Trophoblast cell (in vitro differentiated cells and primary cell): ENCODE results near the gene SYNJ2.
"Not testable (repeated sequence)": the region's sequence is repeated elsewhere in the genome, so short reads cannot be mapped to it uniquely, and the experiment has no call there.

ENCODE experiments used
- DNase-seq, 2 donors: peaks; one replicate each; pipeline ENCODE4 v3.0.0-alpha.2; 2016
- H2AFZ ChIP-seq: 2 replicates; pipeline ENCODE4 v1.6.1; 2013; ENCODE audit warnings: low read length, moderate library complexity, mild to moderate bottlenecking; ENCODE audit not compliant: insufficient read depth, poor library complexity
- H2AK5ac ChIP-seq: 2 replicates; pipeline ENCODE4 v1.6.1; 2013; ENCODE audit warnings: mild to moderate bottlenecking, low read length
- H2BK120ac ChIP-seq: 2 replicates; pipeline ENCODE4 v1.6.1; 2013; ENCODE audit warnings: low read length, mild to moderate bottlenecking, moderate library complexity; ENCODE audit not compliant: insufficient read depth, poor library complexity
- H2BK12ac ChIP-seq: 2 replicates; pipeline ENCODE4 v1.6.1; 2013; ENCODE audit warnings: mild to moderate bottlenecking, low read length, moderate library complexity
- H2BK5ac ChIP-seq: 2 replicates; pipeline ENCODE4 v1.6.1; 2013; ENCODE audit warnings: low read length, low read depth, moderate library complexity, mild to moderate bottlenecking; ENCODE audit not compliant: poor library complexity
- H3K14ac ChIP-seq: 2 replicates; pipeline ENCODE4 v1.6.1; 2013; ENCODE audit warnings: mild to moderate bottlenecking, low read length
- H3K18ac ChIP-seq: 2 replicates; pipeline ENCODE4 v1.6.1; 2013; ENCODE audit warnings: mild to moderate bottlenecking, low read length
- H3K23ac ChIP-seq: 2 replicates; pipeline ENCODE4 v1.6.1; 2013; ENCODE audit warnings: low read length
- H3K27ac ChIP-seq: 2 replicates; pipeline ENCODE4 v1.5.1; 2013; ENCODE audit warnings: low read depth, mild to moderate bottlenecking, inconsistent platforms, low read length, moderate library complexity
- H3K27me3 ChIP-seq: 2 replicates; pipeline ENCODE4 v1.6.1; 2013; ENCODE audit warnings: inconsistent platforms, mild to moderate bottlenecking, low read length, moderate library complexity; ENCODE audit not compliant: insufficient read depth
- H3K36me3 ChIP-seq, 2 experiments: 1 replicate in 1 of 2; 2 replicates in 1 of 2; pipeline ENCODE4 v1.6.1; 2013; ENCODE audit warnings: low read length in 2 of 2, mild to moderate bottlenecking in 2 of 2, moderate library complexity in 1 of 2; ENCODE audit not compliant: insufficient read depth in 2 of 2, control insufficient read depth in 1 of 2
- H3K4ac ChIP-seq: 2 replicates; pipeline ENCODE4 v1.6.1; 2013; ENCODE audit warnings: low read depth, mild to moderate bottlenecking, low read length, moderate library complexity
- H3K4me1 ChIP-seq, 2 experiments: 1 replicate in 1 of 2; 2 replicates in 1 of 2; pipeline ENCODE4 v1.6.1; 2013; ENCODE audit warnings: low read length in 2 of 2, mild to moderate bottlenecking in 2 of 2, moderate library complexity in 1 of 2; ENCODE audit not compliant: insufficient read depth in 2 of 2, control insufficient read depth in 1 of 2
- H3K4me2 ChIP-seq: 2 replicates; pipeline ENCODE4 v1.6.1; 2013; ENCODE audit warnings: inconsistent platforms, mild to moderate bottlenecking, low read length, moderate library complexity
- H3K4me3 ChIP-seq: 2 replicates; pipeline ENCODE4 v1.5.1; 2013; ENCODE audit warnings: mild to moderate bottlenecking, low read depth, low read length, inconsistent platforms
- H3K79me1 ChIP-seq: one replicate; pipeline ENCODE4 v1.6.1; 2013; ENCODE audit warnings: low read length
- H3K79me2 ChIP-seq: 2 replicates; pipeline ENCODE4 v1.6.1; 2013; ENCODE audit warnings: low read length, mild to moderate bottlenecking; ENCODE audit not compliant: control insufficient read depth, insufficient read depth, poor library complexity
- H3K9ac ChIP-seq: 2 replicates; pipeline ENCODE4 v1.6.1; 2013; ENCODE audit warnings: mild to moderate bottlenecking, low read length
- H3K9me3 ChIP-seq: 2 replicates; pipeline ENCODE4 v1.6.1; 2013; ENCODE audit warnings: low read depth, mild to moderate bottlenecking, control low read depth, inconsistent platforms, low read length; ENCODE audit not compliant: insufficient read depth
- H4K12ac ChIP-seq: 2 replicates; pipeline ENCODE4 v1.6.1; 2013; ENCODE audit warnings: low read depth, mild to moderate bottlenecking, low read length, moderate library complexity
- H4K8ac ChIP-seq: 2 replicates; pipeline ENCODE4 v1.6.1; 2013; ENCODE audit warnings: low read depth, mild to moderate bottlenecking, low read length, moderate library complexity
- H4K91ac ChIP-seq: one replicate; pipeline ENCODE4 v1.6.1; 2013; ENCODE audit warnings: low read depth, mild to moderate bottlenecking, low read length, moderate library complexity
- WGBS: extraction: QIAGEN DNeasy Blood & Tissue Kit; methylation state at CpG from one replicate; pipeline ENCODE4 v1.1.7; 2013; ENCODE audit warnings: missing lambda C conversion rate; ENCODE audit not compliant: insufficient read length, insufficient coverage; ENCODE audit errors: extremely low coverage; 5-methylcytosine and 5-hydroxymethylcytosine counted together

The SYNJ2 gene

DNA sequence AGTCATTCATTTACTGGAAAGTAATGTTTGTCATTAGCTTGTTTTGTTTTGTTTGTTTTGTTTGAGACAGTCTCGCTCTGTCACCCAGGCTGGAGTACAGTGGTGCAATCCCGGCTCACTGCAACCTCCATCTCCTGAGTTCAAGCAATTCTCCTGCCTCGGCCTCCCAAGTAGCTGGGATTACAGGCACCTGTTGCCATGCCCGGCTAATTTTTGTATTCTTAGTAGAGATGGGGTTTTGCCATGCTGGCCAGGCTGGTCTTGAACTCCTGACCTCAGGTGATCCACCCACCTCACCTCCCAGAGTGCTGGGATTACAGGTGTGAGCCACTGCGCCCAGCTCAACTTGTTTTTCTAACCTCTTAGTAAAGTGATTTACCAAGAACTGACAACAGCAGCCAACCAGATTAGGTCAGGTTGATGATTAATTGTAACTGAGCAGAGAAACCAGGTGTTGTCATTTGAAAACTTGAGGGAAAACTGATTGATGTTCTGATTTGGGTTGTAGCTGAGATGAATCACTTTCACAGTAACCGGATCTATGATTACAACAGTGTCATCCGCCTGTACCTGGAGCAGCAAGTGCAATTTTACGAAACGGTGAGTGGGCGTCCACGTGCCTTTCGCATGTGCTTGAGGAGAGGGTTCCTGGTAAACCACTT lies 41.2 kb upstream of the SYNJ2 start:
- WGBS = no CpG with 5 or more reads among the region's 12 CpGs

DNA sequence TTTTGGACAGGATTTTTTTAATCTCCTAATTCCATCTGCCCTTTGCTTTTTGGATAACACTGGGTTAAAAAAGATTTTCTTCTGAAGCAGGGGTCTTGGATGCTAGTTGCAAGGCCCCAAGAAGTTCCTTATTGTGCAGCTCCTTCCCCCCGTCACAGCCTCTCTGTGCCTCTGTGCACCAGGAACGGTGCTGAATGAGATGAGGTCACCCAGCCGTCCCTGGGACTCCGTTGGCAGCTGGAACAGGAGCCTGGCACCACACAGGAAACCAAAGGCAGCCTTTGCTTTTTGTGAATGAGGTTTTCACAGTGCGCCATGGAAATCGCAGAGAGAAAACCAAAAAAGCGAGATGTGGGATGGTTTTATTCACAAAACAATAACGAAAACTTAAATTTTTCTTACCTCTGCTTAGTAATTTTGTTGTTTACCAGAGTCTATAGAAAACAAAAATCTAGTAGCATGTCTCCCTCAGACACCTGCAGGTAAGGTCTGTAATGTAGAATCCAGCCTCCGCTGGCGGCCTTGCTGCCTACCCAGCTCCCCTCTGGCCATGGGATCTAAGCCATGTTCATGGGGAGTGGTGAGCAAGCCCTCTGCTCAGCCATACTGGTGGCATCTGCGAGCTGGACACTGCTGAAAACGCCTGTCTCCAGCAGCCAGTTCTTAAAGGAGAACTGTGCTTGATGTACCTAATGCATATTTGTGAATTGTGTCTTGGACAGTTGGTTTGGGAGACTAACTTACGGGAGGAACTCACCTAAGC lies 40.4 kb upstream of the SYNJ2 start:
- no peak for DNase-seq
- Histone ChIP-seq H3K14ac (no peak overlapping the region), H2AK5ac (no peak overlapping the region), H4K8ac (no peak overlapping the region), H2BK12ac (no peak overlapping the region), H3K79me1 (no peaks in the 10 kb centered on the region), H3K18ac (no peak overlapping the region), H3K79me2 (no peaks in the 10 kb centered on the region), H2AFZ (no peak overlapping the region), H3K4me1 (no peaks in the 10 kb centered on the region), H3K4me3 (no peak overlapping the region), H2BK120ac (no peak overlapping the region), H3K4me2 (no peak overlapping the region), H3K4ac (no peak overlapping the region), H4K91ac (no peak overlapping the region), H2BK5ac (no peak overlapping the region), H3K9ac (no peak overlapping the region), H3K27ac (no peak overlapping the region), H4K12ac (no peak overlapping the region), H3K23ac (no peak overlapping the region), H3K36me3 (peaks cover 43 to 63% of the 10 kb centered on the region in 2 experiments), H3K27me3 (no peaks in the 10 kb centered on the region), H3K9me3 (peaks cover 5% of the 10 kb centered on the region)
- no CpG with 5 or more reads among the region's 13 CpGs for WGBS

More for the DNA sequence above, 41.2 kb upstream of the SYNJ2 start:
- H3K79me2 ChIP-seq, H2BK5ac ChIP-seq, H3K23ac ChIP-seq, H3K9ac ChIP-seq, H3K14ac ChIP-seq, H3K4me3 ChIP-seq, H3K4ac ChIP-seq, H4K91ac ChIP-seq, H3K27me3 ChIP-seq, H3K4me2 ChIP-seq, H2AK5ac ChIP-seq, H2BK120ac ChIP-seq, H2AFZ ChIP-seq, H3K9me3 ChIP-seq, H4K8ac ChIP-seq, H3K79me1 ChIP-seq, H3K4me1 ChIP-seq, H3K18ac ChIP-seq, H3K27ac ChIP-seq, H4K12ac ChIP-seq, DNase-seq, H2BK12ac ChIP-seq: not testable (repeated sequence)
- peaks cover 42 to 64% of the 10 kb centered on the region in 2 experiments for H3K36me3 ChIP-seq

DNA sequence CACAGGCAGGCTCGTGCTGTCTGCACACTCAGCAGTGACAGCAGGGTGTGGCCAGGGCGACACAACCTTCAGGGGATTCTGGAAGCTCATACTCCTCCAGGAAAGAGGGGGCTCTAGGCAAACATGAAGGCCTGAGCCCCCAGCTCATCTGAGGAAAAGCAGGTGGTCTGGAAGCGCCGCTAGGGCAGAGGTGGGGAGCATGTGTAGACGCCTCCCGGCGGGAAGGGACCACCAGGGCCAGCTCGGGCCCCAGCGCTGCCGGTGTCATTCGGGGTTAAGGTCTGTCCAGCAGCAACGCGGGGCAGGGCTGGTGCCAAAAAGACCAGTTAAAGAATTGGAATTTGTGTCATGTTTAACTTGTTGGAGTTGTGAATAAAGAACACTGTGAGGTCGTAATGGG lies 39.3 kb upstream of the SYNJ2 start:
- H3K27ac ChIP-seq = no peak overlapping the region
- no peak overlapping the region for H3K23ac ChIP-seq
- no peak overlapping the region for H2AFZ ChIP-seq
- H3K36me3 ChIP-seq = peaks cover 43 to 62% of the 10 kb centered on the region in 2 experiments
- no peaks in the 10 kb centered on the region for H3K4me1 ChIP-seq
- H3K9ac ChIP-seq = no peak overlapping the region
- WGBS = no CpG with 5 or more reads among the region's 14 CpGs
- H4K12ac ChIP-seq = no peak overlapping the region
- no peaks in the 10 kb centered on the region for H3K79me2 ChIP-seq
- H3K4me2 ChIP-seq = no peak overlapping the region
- H4K91ac ChIP-seq = no peak overlapping the region
- no peak overlapping the region for H3K4me3 ChIP-seq
- H3K79me1 ChIP-seq = no peaks in the 10 kb centered on the region
- peaks cover 5% of the 10 kb centered on the region for H3K9me3 ChIP-seq
- no peak overlapping the region for H2BK5ac ChIP-seq
- H3K27me3 ChIP-seq = no peaks in the 10 kb centered on the region
- no peak overlapping the region for H3K4ac ChIP-seq
- H4K8ac ChIP-seq = no peak overlapping the region
- no peak overlapping the region for H2BK120ac ChIP-seq
- no peak overlapping the region for H3K14ac ChIP-seq
- no peak overlapping the region for H2AK5ac ChIP-seq
- DNase-seq = no peak
- H3K18ac ChIP-seq = no peak overlapping the region
- H2BK12ac ChIP-seq = no peak overlapping the region

DNA sequence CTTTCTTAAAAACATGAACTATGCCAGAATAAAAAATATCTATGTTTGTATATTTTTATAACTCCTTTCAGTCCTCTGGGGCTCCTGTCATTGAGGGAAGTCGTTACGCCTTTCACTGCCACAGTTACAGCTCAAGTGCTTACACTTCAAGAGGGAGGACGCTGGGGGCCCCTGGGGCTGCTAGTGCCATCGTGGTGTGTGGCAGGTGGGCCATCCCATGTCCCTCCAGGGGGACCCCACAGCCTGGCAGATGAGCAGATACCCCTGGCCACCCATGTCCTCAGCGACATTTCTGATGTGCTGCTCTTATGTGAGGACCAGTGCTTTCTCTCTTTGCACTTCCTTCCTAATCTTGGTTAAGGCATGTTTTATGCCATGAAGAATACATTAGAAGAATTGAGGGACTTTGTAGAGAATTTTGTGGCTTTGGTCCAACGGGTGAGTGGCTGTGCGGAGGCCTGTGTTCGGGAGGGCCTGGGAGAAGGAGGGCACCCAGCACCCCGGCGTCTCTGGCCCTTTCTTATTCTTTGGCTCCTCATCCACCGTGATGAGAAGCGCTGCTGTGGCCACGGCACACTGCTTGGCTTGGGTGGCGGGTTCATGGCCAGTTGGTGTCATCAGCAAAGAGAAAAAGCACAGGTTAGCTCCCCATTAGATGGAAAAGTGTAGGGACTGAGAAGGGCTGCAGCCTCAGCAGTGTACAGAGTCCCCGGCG lies 38.3 kb upstream of the SYNJ2 start:
- no peak overlapping the region for H3K4ac ChIP-seq
- H3K9ac ChIP-seq = no peak overlapping the region
- no peak overlapping the region for H2AFZ ChIP-seq
- no peak overlapping the region for H4K12ac ChIP-seq
- DNase-seq = no peak
- H3K9me3 ChIP-seq = peaks cover 5% of the 10 kb centered on the region
- no peak overlapping the region for H4K8ac ChIP-seq
- no peaks in the 10 kb centered on the region for H3K79me1 ChIP-seq
- no CpG with 5 or more reads among the region's 16 CpGs for WGBS
- H2BK120ac ChIP-seq = no peak overlapping the region
- H2BK5ac ChIP-seq = no peak overlapping the region
- no peak overlapping the region for H3K18ac ChIP-seq
- no peak overlapping the region for H4K91ac ChIP-seq
- H2AK5ac ChIP-seq = no peak overlapping the region
- no peaks in the 10 kb centered on the region for H3K79me2 ChIP-seq
- no peaks in the 10 kb centered on the region for H3K27me3 ChIP-seq
- no peak overlapping the region for H3K27ac ChIP-seq
- H3K4me2 ChIP-seq = no peak overlapping the region
- no peaks in the 10 kb centered on the region for H3K4me1 ChIP-seq
- H3K14ac ChIP-seq = no peak overlapping the region
- no peak overlapping the region for H2BK12ac ChIP-seq
- H3K23ac ChIP-seq = no peak overlapping the region
- peaks cover 45 to 57% of the 10 kb centered on the region in 2 experiments for H3K36me3 ChIP-seq
- H3K4me3 ChIP-seq = no peak overlapping the region
